NCI-H1694 treated with DMSO at 0.1 percent for 48 hours (cell line): ENCODE measurements around the gene DAO.

ENCODE experiments used
- DNase-seq: peaks from one replicate; lab custom pipeline; 2025; lab: John Stamatoyannopoulos, UW

The DAO gene

DNA sequence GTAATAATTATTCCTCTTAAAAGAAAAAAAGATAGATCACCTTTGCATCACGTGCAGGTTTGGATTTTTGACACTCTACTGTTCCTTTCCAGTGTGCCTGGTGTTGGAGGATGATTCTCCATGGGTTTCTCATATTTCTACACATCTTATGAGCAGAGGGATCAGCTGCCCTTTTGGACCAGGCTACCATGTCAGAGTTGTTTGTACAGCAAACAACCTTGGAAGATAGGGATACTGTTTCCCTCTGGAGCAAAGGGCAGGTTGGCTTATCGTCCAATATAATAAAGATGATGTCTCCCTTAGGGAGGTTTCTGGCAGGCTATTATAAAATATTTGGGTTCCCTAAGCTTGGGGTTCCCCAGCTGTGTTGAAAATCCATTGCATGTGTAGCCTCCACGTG, 42.1 kb downstream of the DAO start:
- no peak for DNase-seq

DNA sequence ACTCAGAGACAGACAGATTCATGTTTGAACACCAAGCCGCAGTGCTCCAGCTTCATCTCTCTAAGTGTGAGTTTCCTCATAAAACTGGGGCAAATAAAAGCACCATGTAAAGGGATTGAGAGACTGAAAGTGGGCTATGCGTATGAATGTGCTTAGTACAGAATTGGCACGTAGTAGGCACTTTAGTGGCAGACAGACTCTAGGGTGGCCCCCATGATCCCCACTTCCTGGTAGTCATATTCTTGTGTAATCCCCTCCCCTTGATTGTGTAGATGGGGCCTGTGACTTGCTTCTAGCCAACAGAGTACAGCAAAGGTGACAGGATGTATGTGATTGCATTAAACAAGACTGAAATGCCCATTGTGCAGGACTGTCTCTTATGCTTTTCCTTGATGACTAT, 43.0 kb downstream of the DAO start:
- DNase-seq = no peak

DNA sequence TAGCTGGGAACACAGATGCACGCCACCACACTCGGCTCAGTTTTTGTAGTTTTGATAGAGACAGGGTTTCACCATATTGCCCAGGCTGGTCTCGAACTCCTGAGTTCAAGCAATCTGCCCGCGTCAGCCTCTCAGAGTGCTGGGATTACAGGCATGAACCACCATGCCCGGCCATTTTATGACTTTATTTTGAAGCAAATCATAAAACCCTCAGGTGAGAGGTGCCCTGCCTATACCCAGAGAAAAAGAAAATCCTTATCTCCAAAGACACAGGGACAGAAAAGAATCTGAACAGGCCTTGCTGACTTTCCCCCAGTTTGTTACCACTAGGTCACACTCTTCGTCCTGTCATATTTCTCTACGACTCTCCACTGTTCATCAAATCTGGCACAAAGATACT, 48.8 kb downstream of the DAO start:
- no peak for DNase-seq

DNA sequence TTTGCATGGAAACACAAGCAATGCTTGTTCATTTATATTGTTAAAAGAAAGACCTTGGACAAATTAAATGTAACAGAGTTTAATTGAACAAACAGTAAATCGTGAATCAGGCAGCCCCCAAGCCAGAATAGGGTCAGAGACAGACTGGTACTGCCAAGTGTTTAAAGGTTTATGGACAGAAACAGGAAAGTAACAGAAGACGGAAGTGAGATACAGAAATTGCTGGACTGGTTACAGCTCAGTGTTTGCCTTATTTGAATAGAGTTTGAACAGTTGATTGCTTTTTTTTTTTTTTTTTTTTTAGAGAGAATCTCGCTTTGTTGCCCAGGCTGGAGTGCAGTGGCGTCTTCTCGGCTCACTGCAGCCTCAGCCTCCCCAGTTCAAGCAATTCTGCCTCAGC, 50.3 kb downstream of the DAO start:
- DNase-seq = no peak

DNA sequence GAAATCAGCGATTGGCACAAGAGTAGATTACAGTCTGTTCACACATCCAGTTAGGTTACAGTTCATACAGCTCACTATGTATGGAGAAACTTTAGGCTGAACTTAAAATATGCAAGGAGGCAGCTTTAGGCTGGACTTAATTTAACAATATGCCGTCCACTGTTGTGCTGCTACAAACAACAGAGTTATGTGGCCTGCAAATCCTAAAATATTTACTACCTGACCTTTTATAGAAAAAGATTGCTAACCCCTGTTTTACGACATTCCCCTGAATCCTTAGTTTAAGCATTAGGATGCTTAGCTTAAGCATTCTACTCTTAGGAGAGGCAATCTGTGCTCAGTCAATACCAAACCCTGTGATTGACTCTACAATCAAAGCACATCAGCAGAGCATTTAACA, 50.9 kb downstream of the DAO start:
- no peak for DNase-seq

DNA sequence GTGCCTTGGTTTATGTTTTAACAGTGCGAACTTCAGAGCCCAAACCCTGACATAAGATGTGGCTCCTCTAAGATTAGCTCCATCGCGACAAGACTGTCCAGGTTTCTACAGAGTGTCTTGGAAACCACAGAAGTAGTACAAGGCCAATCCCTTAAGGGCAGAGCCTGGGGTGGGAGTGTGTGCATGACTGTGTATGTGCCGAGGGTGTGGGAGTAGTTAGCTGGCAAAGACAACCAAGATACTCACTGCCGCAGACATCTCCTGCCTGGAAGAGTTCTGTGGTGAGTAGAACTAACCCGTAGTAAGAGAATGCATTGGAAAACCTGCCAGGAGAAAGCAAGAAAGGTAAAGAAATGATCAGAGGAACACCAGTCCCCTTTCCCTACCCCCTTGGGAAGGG, 54.1 kb downstream of the DAO start:
- DNase-seq = no peak

DNA sequence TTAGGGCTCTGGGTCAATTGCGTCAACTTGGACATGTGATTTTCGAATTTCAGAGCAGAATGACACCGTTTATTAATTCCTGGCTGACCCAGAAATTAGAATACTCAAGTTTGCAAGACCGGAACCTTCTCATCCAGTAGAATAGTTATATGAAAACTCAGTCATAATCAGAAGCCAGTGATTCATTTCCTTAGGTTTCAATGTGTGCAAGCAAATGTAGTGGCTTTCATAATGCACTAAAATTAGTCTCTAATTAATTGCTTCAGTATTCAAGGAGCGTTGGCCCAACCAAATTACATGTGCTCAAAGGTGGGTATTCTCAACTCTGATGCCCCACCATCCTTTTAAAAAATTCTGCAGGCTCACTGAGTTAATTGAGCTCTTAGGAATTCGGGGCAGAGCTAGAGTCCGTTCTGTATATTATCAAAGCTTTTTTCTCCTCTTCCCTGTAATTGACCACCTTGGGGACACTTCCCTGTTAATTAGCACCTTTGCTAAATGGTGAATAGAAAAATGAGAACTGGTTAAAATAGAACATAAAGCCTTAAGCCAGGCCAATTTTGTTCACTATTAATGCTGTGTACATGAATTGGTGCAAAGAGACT, 55.4 kb downstream of the DAO start:
- DNase-seq = no peak

DNA sequence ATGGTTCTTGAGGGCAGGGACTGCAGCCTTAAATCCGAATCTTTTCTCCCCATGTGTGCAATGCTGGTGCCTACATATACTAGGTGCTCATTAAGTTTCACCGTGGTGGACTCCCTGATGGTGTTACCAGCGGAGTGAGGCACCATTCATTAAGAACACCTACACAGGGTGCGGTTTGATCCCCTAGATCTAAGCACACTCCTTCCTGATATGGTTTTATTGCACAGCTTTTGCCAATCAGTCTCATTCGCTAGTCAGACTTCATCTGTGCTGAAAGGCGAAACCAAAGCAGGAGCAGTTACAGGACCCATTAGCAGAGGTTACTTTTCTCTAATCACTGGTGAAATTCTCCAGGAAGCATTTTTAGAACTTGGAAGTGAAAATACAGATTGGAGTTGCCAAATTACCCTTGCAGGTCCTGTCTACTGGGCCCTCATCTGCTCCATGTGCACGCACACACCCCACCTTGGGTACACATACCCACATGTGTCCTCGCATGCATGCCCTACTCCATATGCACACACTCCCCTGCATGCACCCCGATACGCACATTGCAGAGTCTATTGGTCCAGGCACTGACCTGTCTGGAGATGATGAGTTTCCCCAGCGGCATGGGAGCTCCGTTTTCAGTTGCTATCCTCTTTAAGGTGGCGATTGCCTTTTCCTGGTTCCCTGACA, 58.5 kb downstream of the DAO start:
- no peak for DNase-seq

DNA sequence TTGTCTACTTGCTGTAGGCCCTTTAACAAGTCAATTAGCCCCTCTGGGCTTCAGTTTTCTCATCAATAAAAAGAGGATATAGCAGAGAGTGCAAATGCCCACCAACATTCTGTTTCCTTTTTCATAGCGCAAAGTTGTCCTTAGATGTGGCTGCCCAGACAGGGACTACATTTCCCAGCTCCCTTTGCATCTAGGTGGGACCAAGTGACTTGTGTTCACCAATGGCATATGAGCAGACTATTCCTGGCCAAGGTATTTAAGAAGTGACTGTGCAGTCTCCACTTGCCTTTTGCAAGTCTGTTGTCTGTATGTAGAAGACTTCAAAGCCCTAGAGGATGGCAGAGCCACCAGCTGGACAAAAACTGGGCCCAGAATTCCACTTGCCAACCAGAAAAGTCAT, 59.7 kb downstream of the DAO start:
- DNase-seq = no peak

DNA sequence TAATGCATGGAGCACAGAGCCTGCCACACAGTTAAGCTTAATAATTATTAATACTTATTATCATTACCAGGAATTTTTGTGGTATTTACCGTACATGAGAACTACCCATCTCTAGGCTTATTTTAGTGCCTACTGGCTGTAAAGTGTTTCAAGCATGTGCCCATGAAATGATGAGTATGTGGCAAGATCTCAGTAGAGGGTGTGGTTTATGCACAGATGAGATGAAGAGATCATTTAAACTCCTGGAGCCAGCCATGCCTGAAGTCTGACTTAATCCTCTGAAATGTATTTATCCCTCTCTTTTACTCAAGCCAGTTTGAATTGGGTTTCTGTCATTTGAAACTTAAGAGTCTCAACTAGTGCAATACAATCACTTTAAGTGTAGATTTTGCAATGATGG, 60.2 kb downstream of the DAO start:
- no peak for DNase-seq

DNA sequence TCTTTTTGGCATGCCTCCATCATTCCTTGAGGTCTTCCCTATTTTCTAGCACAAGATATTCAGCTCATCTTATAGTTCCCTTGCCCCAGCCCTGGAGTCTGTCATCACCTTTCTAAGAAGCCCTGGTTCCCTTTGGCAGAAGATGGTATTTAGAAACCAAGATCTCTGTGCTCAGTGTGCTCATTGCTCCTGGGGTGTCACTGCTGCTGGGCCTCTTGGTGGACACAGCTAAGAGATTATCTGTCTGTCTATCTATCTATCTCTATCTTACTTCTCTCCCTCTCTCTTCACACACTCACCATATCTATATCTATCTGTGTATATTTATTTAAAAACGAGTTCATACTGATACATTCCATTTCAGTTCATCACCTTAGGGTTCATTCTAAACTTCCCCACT, 67.2 kb downstream of the DAO start:
- no peak for DNase-seq

DNA sequence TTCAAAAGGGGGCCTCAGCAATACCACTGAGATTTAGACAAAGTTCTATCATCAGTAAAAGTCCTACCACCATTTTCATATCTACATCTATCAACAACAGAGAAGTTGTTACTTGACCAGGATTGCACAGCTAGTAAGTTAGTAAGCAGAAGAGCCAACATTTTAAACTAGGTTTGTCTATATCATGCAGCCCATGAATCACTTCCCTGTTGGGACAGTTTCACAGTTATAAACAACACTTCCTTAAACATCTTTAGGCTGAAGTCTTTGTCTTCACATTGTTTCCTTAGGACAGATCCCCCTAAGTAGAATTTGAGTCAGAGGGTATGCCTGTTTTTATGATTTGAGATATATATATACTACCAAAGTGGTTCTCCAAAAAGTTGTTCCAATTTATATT, 68.5 kb downstream of the DAO start:
- DNase-seq = no peak

DNA sequence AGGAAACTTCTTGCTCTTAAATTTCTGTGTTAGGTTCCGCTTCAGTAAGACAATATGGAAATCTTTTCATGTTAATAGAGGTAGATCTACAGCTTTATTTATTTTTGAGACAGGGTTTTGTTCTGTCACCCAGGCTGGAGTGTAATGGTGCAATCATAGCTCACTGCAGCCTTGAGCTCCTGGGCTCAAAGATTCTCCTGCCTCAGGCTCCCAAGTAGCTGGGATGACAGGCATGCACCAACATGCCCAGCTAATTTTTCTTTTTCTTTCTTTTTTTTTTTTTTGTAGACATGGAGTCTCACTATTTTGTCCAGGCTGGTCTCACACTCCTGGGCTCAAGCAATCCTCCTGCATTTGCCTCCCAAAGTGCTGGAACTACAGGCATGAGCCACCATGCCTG, 70.1 kb downstream of the DAO start:
- no peak for DNase-seq
